ENCODE data around the gene RECQL5.

DNA sequence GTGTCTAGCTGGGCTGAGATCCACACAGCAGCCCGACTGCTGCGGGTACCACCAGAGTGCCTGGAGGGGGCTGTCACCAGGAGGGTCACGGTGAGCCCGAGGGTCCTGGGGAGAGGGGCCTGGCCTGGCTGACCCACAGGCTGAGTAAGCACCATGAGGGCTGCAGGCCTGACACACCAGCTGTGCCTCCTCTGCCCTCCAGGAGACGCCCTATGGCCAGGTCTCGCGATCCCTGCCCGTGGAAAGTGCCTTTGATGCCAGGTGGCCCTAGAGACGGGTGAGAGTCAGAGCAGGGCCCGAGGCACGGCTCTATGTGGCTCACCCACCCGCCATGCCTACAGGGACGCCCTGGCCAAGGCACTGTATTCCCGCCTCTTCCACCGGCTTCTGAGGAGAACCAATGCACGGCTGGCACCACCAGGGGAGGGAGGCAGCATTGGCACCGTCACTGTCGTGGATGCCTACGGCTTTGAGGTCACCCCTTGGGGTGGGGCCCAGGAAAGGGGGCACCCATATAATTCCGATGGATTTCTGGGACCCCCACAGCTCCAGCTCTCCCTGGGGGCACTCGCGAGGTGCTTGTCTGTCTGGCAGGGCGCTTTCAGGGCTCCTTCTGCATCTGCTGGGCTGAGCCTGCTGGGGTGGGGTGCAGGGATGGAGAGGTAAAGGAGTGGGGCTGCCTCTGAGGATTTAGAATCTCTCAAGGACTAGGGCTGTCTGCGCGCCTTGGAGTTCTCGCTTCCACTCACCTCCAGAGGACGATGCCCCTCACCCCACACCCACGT, 72.3 kb downstream of the RECQL5 start:
- no peak for TF ChIP-seq CTCF (IDR thresholded peaks at IDR 0.05; ENCODE audit: poor library complexity)
- TF ChIP-seq EZH2 (IDR thresholded peaks at IDR 0.05; ENCODE audit: borderline replicate concordance), result no peak
